ENCODE data around the gene EDN1.

Gene EDN1

GRCh38 chr6:12270551-12271230, 19.5 kb upstream of the EDN1 start:
- no peak for TF ChIP-seq CTCF (IDR thresholded peaks at IDR 0.05)
- Histone ChIP-seq H3K4me1 (ENCODE audit: control insufficient read depth in 1 of 2, insufficient read depth in 1 of 2, low read depth in 1 of 2, low read length in 1 of 2) (peaks cover 13 to 20% of the 10 kb centered on the region in 2 experiments), H3K4me3 (ENCODE audit: low read depth in 1 of 2, low read length in 1 of 2) (no peak overlapping the region), H3K27me3 (no peaks in the 10 kb centered on the region), H3K27ac (no peak overlapping the region), H3K9me3 (no peaks in the 10 kb centered on the region), H3K36me3 (no peaks in the 10 kb centered on the region)

- TF ChIP-seq CTCF (IDR thresholded peaks at IDR 0.05), result no peak
- no peak overlapping the region for H3K4me3 ChIP-seq (ENCODE audit: low read depth in 1 of 2, low read length in 1 of 2)
Observed at GRCh38 chr6:12271594-12271993, 18.6 kb upstream of the EDN1 start.

GRCh38 chr6:12271997-12272396, 18.2 kb upstream of the EDN1 start:
- no peaks in the 10 kb centered on the region for H3K9me3 ChIP-seq
- H3K27me3 ChIP-seq, result no peaks in the 10 kb centered on the region
- no peak overlapping the region for H3K4me3 ChIP-seq (ENCODE audit: low read depth in 1 of 2, low read length in 1 of 2)
- no peaks in the 10 kb centered on the region for H3K36me3 ChIP-seq
- peaks cover 0 to 8% of the 10 kb centered on the region in 2 experiments for H3K4me1 ChIP-seq (ENCODE audit: control insufficient read depth in 1 of 2, insufficient read depth in 1 of 2, low read depth in 1 of 2, low read length in 1 of 2)
- no peak for TF ChIP-seq CTCF (IDR thresholded peaks at IDR 0.05)
- H3K27ac ChIP-seq, result no peak overlapping the region

More at GRCh38 chr6:12271594-12271993, 18.6 kb upstream of the EDN1 start:
- no peaks in the 10 kb centered on the region for H3K27me3 ChIP-seq
- H3K27ac ChIP-seq, result no peak overlapping the region
- H3K4me1 ChIP-seq (ENCODE audit: control insufficient read depth in 1 of 2, insufficient read depth in 1 of 2, low read depth in 1 of 2, low read length in 1 of 2), result peaks cover 4 to 11% of the 10 kb centered on the region in 2 experiments
- H3K9me3 ChIP-seq, result no peaks in the 10 kb centered on the region
- H3K36me3 ChIP-seq, result no peaks in the 10 kb centered on the region

GRCh38 chr6:12275107-12275506, 15.1 kb upstream of the EDN1 start:
- Histone ChIP-seq H3K27ac (no peak overlapping the region), H3K4me3 (ENCODE audit: low read depth in 1 of 2, low read length in 1 of 2) (no peak overlapping the region), H3K4me1 (ENCODE audit: control insufficient read depth in 1 of 2, insufficient read depth in 1 of 2, low read depth in 1 of 2, low read length in 1 of 2) (peaks cover 0 to 4% of the 10 kb centered on the region in 2 experiments), H3K27me3 (no peaks in the 10 kb centered on the region), H3K36me3 (no peaks in the 10 kb centered on the region), H3K9me3 (no peaks in the 10 kb centered on the region)
- TF ChIP-seq CTCF (IDR thresholded peaks at IDR 0.05), result no peak

- H3K36me3 ChIP-seq, result no peaks in the 10 kb centered on the region
- no peak overlapping the region for H3K4me3 ChIP-seq (ENCODE audit: low read depth in 1 of 2, low read length in 1 of 2)
- no peaks in the 10 kb centered on the region for H3K9me3 ChIP-seq
- TF ChIP-seq CTCF (IDR thresholded peaks at IDR 0.05), result no peak
- H3K4me1 ChIP-seq (ENCODE audit: control insufficient read depth in 1 of 2, insufficient read depth in 1 of 2, low read depth in 1 of 2, low read length in 1 of 2), result peaks cover 0 to 4% of the 10 kb centered on the region in 2 experiments
- no peak overlapping the region for H3K27ac ChIP-seq
- H3K27me3 ChIP-seq, result no peaks in the 10 kb centered on the region
Observed at GRCh38 chr6:12276930-12277315, 13.2 kb upstream of the EDN1 start.

Measured in neutrophil (primary cell).